Panc1 (cell line): ENCODE results near the gene PNO1.

Experiments
- CTCF ChIP-seq: fragments of 450-650 bp; IDR thresholded peaks from 2 replicates; pipeline ENCODE4 v1.5.1; 2017; ENCODE audit warnings: mild to moderate bottlenecking
- POLR2AphosphoS5 ChIP-seq: IDR thresholded peaks from 2 replicates; pipeline ENCODE4 v1.6.1; 2012; ENCODE audit warnings: mild to moderate bottlenecking, low read depth, low read length, moderate library complexity
- TCF7L2 ChIP-seq: IDR thresholded peaks from 2 replicates; pipeline ENCODE4 v1.6.1; 2011; ENCODE audit warnings: mild to moderate bottlenecking, low read depth, low read length, inconsistent platforms

DNA sequence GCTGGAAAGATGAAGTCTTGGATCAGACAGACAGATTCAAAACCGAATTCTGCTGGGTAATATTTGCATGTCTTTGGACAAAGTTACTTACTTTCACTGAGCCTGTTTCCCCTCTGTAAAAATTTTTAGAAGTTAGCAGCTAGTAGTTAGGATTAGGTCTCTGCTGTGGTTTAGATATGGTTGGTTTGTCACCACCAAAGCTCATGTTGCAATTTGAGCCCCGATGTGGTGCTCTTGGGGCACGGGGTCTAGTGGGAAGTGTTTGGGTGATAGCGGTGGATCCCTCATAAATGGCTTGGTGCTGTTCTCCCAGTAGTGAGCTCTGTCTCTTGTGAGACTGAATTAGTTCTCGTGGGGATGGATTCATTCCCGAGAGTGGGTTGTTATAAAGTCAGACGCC is 38.9 kb upstream of the PNO1 start:
- TF ChIP-seq CTCF (no peak), POLR2AphosphoS5 (no peak), TCF7L2 (no peak)
